Central memory CD8-positive, alpha-beta T cell (primary cell): ENCODE measurements around the gene HECTD2.

Experiments
- ATAC-seq: fragments of 150-1000 bp; cut with Tn5 transposase; replicated peaks from 2 replicates; pipeline ENCODE4 v1.10.0; 2022; ENCODE audit warnings: mild to moderate bottlenecking, moderate FRiP score, moderate number of reproducible peaks; ENCODE audit not compliant: poor library complexity, severe bottlenecking; ENCODE audit errors: extremely low read depth
- DNase-seq, 2 donors: peaks; one replicate each; pipeline ENCODE4 v3.0.0; 2021; ENCODE audit warnings: low spot score in 2 of 2
- H3K27ac Mint-ChIP-seq: one replicate; pipeline ENCODE4 v1.8.0; 2022; ENCODE audit warnings: low read depth, mild to moderate bottlenecking, moderate library complexity, mixed read lengths
- H3K27me3 Mint-ChIP-seq: one replicate; pipeline ENCODE4 v1.8.0; 2022; ENCODE audit warnings: mixed read lengths
- H3K36me3 Mint-ChIP-seq: one replicate; pipeline ENCODE4 v1.8.0; 2022; ENCODE audit warnings: mild to moderate bottlenecking, moderate library complexity, mixed read lengths; ENCODE audit not compliant: insufficient read depth
- H3K4me1 Mint-ChIP-seq: one replicate; pipeline ENCODE4 v1.8.0; 2022; ENCODE audit warnings: mixed read lengths
- H3K4me3 Mint-ChIP-seq: one replicate; pipeline ENCODE4 v1.8.0; 2022; ENCODE audit warnings: mild to moderate bottlenecking, moderate library complexity, mixed read lengths
- H3K9me3 Mint-ChIP-seq: one replicate; pipeline ENCODE4 v1.8.0; 2022; ENCODE audit warnings: mixed read lengths

HECTD2 gene

GRCh38 chr10:91460681-91461080, 50.5 kb downstream of the HECTD2 start:
- no peaks in the 10 kb centered on the region for H3K9me3 Mint-ChIP-seq
- ATAC-seq (no peak), DNase-seq (no peak)
- H3K27me3 Mint-ChIP-seq: no peaks in the 10 kb centered on the region
- peaks cover 5% of the 10 kb centered on the region for H3K36me3 Mint-ChIP-seq
- no peaks in the 10 kb centered on the region for H3K4me1 Mint-ChIP-seq
- H3K27ac Mint-ChIP-seq: peak overlapping the region; percentile 17
- H3K4me3 Mint-ChIP-seq: no peak overlapping the region

GRCh38 chr10:91462423-91462822, 52.3 kb downstream of the HECTD2 start:
- no peaks in the 10 kb centered on the region for H3K9me3 Mint-ChIP-seq
- no peak for DNase-seq
- no peak overlapping the region for H3K4me3 Mint-ChIP-seq
- ATAC-seq: no peak
- H3K4me1 Mint-ChIP-seq: no peaks in the 10 kb centered on the region
- H3K27me3 Mint-ChIP-seq: no peaks in the 10 kb centered on the region
- peaks cover 7% of the 10 kb centered on the region for H3K36me3 Mint-ChIP-seq
- no peak overlapping the region for H3K27ac Mint-ChIP-seq

GRCh38 chr10:91464500-91464899, 54.4 kb downstream of the HECTD2 start:
- no peaks in the 10 kb centered on the region for H3K27me3 Mint-ChIP-seq
- peaks cover 7% of the 10 kb centered on the region for H3K36me3 Mint-ChIP-seq
- no peak for ATAC-seq
- H3K27ac Mint-ChIP-seq: no peak overlapping the region
- DNase-seq: no peak
- no peak overlapping the region for H3K4me3 Mint-ChIP-seq
- H3K4me1 Mint-ChIP-seq: no peaks in the 10 kb centered on the region
- peaks cover under 1% of the 10 kb centered on the region for H3K9me3 Mint-ChIP-seq

GRCh38 chr10:91465261-91465660, 55.1 kb downstream of the HECTD2 start:
- no peaks in the 10 kb centered on the region for H3K4me1 Mint-ChIP-seq
- no peak overlapping the region for H3K27ac Mint-ChIP-seq
- peaks cover 6% of the 10 kb centered on the region for H3K36me3 Mint-ChIP-seq
- H3K27me3 Mint-ChIP-seq: no peaks in the 10 kb centered on the region
- DNase-seq (no peak), ATAC-seq (no peak)
- no peak overlapping the region for H3K4me3 Mint-ChIP-seq
- H3K9me3 Mint-ChIP-seq: peaks cover 8% of the 10 kb centered on the region

GRCh38 chr10:91467114-91467513, 57.0 kb downstream of the HECTD2 start:
- Mint-ChIP-seq H3K4me1 (no peaks in the 10 kb centered on the region), H3K27me3 (no peaks in the 10 kb centered on the region), H3K27ac (no peak overlapping the region), H3K4me3 (no peak overlapping the region), H3K36me3 (peaks cover 3% of the 10 kb centered on the region), H3K9me3 (peaks cover 9% of the 10 kb centered on the region)
- DNase-seq (no peak), ATAC-seq (no peak)

GRCh38 chr10:91471602-91472001, 61.5 kb downstream of the HECTD2 start:
- DNase-seq (no peak), ATAC-seq (no peak)
- Mint-ChIP-seq H3K4me1 (no peaks in the 10 kb centered on the region), H3K36me3 (no peaks in the 10 kb centered on the region), H3K9me3 (peaks cover 9% of the 10 kb centered on the region), H3K27ac (no peak overlapping the region), H3K27me3 (no peaks in the 10 kb centered on the region), H3K4me3 (no peak overlapping the region)

- H3K27me3 Mint-ChIP-seq: no peaks in the 10 kb centered on the region
- ATAC-seq (no peak), DNase-seq (no peak)
- H3K9me3 Mint-ChIP-seq: peaks cover 9% of the 10 kb centered on the region
- H3K4me3 Mint-ChIP-seq: no peak overlapping the region
- H3K27ac Mint-ChIP-seq: peak overlapping the region; percentile 24
- H3K36me3 Mint-ChIP-seq: no peaks in the 10 kb centered on the region
- no peaks in the 10 kb centered on the region for H3K4me1 Mint-ChIP-seq
Measured at GRCh38 chr10:91472911-91473310, 62.8 kb downstream of the HECTD2 start.

- Mint-ChIP-seq H3K27ac (no peak overlapping the region), H3K4me1 (no peaks in the 10 kb centered on the region), H3K27me3 (no peaks in the 10 kb centered on the region), H3K4me3 (no peak overlapping the region), H3K9me3 (peaks cover 9% of the 10 kb centered on the region), H3K36me3 (no peaks in the 10 kb centered on the region)
- ATAC-seq (no peak), DNase-seq (no peak)
Measured at GRCh38 chr10:91474009-91474408, 63.9 kb downstream of the HECTD2 start.

GRCh38 chr10:91477236-91477635, 67.1 kb downstream of the HECTD2 start:
- H3K27me3 Mint-ChIP-seq: no peaks in the 10 kb centered on the region
- H3K36me3 Mint-ChIP-seq: no peaks in the 10 kb centered on the region
- H3K9me3 Mint-ChIP-seq: no peaks in the 10 kb centered on the region
- H3K4me1 Mint-ChIP-seq: no peaks in the 10 kb centered on the region
- H3K27ac Mint-ChIP-seq: no peak overlapping the region
- no peak overlapping the region for H3K4me3 Mint-ChIP-seq
- DNase-seq (no peak), ATAC-seq (no peak)

GRCh38 chr10:91479583-91479982, 69.4 kb downstream of the HECTD2 start:
- H3K27me3 Mint-ChIP-seq: no peaks in the 10 kb centered on the region
- H3K4me1 Mint-ChIP-seq: no peaks in the 10 kb centered on the region
- ATAC-seq: no peak
- no peaks in the 10 kb centered on the region for H3K36me3 Mint-ChIP-seq
- no peak overlapping the region for H3K27ac Mint-ChIP-seq
- no peaks in the 10 kb centered on the region for H3K9me3 Mint-ChIP-seq
- no peak overlapping the region for H3K4me3 Mint-ChIP-seq
- DNase-seq: no peak

GRCh38 chr10:91487911-91488582, 77.9 kb downstream of the HECTD2 start:
- ATAC-seq (no peak), DNase-seq (no peak)
- no peak overlapping the region for H3K27ac Mint-ChIP-seq
- H3K27me3 Mint-ChIP-seq: no peaks in the 10 kb centered on the region
- no peaks in the 10 kb centered on the region for H3K36me3 Mint-ChIP-seq
- no peak overlapping the region for H3K4me3 Mint-ChIP-seq
- no peaks in the 10 kb centered on the region for H3K4me1 Mint-ChIP-seq
- H3K9me3 Mint-ChIP-seq: no peaks in the 10 kb centered on the region

GRCh38 chr10:91493313-91493712, 83.2 kb downstream of the HECTD2 start:
- ATAC-seq (no peak), DNase-seq (no peak)
- Mint-ChIP-seq H3K4me3 (no peak overlapping the region), H3K9me3 (no peaks in the 10 kb centered on the region), H3K27me3 (no peaks in the 10 kb centered on the region), H3K27ac (no peak overlapping the region), H3K36me3 (no peaks in the 10 kb centered on the region), H3K4me1 (no peaks in the 10 kb centered on the region)

- H3K9me3 Mint-ChIP-seq: no peaks in the 10 kb centered on the region
- no peaks in the 10 kb centered on the region for H3K4me1 Mint-ChIP-seq
- no peak overlapping the region for H3K4me3 Mint-ChIP-seq
- no peaks in the 10 kb centered on the region for H3K27me3 Mint-ChIP-seq
- DNase-seq (no peak), ATAC-seq (no peak)
- H3K36me3 Mint-ChIP-seq: no peaks in the 10 kb centered on the region
- H3K27ac Mint-ChIP-seq: no peak overlapping the region
Measured at GRCh38 chr10:91495402-91495801, 85.3 kb downstream of the HECTD2 start.
